ACHN (cell line): Measurements from ENCODE around the gene DAND5.

Experiments
- DNase-seq: peaks from one replicate; pipeline ENCODE4 v3.0.0-alpha.2; 2015
- in situ Hi-C: cut with HindIII; loops from 2 replicates; pipeline ENCODE4 v1.10.0; 2017; ENCODE audit warnings: low sequenced_read_pairs, low pct_ligation_motif_present, low pct_unique_long_range_greater_than_20kb

The DAND5 gene

GRCh38 chr19:13014921-13015280, 45.5 kb downstream of the DAND5 start:
- in situ Hi-C loops = no loop called here

GRCh38 chr19:13015361-13016223, 46.2 kb downstream of the DAND5 start:
- DNase-seq = no peak
- in situ Hi-C loops = no loop called here

More at GRCh38 chr19:13014921-13015280, 45.5 kb downstream of the DAND5 start:
- DNase-seq = no peak

DNA sequence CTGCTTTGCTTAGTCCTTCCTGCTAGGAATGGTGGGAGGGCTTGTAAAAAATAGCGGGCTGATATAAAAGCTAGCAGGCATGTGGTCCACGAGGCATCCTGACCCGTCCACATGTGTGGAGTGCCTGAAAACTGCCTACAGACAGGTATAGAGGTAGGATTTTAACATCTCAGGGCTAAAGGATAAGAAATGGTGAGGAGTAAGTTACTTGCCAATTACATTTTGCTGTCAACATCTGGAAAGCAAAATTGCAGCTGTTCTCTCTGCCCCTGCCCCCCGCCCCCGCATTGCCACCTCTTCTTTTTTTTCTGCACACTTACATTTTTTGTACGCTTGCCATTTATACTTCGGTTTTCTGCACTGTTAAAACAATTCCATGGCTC, 46.9 kb downstream of the DAND5 start:
- in situ Hi-C loops = no loop called here
- no peak for DNase-seq

DNA sequence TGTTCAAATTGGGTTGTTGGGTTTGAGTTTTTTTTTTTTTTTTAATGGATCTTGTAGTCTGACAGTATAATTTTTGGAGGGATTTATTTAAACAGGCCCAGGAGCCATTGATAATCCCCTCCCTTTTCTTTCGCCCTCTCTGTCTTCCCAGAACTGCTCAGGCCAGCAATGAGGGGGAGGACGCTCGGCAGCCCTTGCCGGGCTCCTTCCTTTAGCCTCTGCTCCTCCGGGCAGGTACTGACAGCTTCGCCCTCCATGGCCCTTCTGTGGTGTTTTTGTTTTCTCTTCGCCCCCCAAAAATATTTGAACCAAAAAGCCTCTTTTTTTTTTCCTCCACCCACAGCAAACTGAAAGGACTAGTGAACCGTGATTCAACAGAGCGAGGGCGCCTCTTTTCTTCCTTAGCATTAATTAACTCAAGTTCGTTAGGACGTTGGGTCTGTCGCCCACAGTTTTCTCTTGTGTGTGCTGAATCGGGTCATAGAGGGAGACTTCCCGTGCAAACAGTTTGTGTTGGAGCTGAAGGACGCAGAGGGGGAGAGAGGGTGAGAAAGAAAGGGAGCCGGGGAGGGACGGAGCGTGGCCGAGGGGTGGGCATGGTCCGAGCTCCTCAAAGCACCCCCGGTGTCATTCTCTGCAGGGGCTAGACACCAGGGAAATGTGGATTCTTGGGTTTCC, 47.4 kb downstream of the DAND5 start:
- in situ Hi-C loops = no loop called here
- DNase-seq = no peak

GRCh38 chr19:13017306-13018034, 48.1 kb downstream of the DAND5 start:
- in situ Hi-C loops = no loop called here
- DNase-seq = no peak

- in situ Hi-C loops = no loop called here
- no peak for DNase-seq
These were observed 48.9 kb downstream of the DAND5 start for GRCh38 chr19:13018035-13018914.

DNA sequence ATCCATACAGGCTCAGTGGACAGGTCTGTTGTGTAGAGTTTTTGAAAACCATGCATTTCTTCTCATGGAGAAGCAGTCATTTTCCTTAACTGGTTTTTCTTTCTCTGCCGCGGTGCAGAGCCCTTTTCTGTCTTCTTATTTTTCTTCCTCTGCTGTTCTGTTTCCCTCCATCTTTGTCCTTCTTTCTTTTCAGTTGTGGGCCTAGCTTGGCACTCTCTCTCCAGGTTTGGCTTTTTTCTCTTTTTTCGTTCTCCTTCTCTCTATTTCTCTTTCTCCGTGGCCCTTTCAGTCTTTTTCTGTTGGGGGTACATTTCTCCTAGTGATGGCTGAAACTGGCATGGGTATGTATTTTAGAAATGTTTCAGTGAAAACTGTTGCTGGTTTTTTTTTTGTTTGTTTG, 50.0 kb downstream of the DAND5 start:
- in situ Hi-C loops = no loop called here
- DNase-seq = no peak

DNA sequence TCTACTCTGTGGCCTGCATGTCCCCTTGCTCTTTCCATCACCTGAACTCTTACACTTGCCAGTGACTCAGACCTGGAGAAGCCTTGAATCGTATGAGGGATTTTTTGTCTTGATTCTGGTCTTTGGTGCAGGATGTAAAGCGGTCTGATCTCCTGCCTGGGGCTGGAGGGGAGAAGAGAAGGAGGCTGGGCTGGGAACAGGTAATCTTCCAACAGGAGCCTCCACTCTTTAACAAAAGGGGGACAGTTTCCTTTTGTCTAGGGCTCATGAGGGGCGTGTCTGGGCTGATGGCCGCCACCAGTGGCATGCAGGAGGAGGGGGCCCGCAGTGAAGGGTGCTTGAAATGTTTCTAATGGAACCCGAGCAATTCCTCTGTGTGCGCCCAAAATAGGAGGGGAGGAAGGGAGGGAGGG, 50.6 kb downstream of the DAND5 start:
- no peak for DNase-seq
- in situ Hi-C loops = no loop called here

DNA sequence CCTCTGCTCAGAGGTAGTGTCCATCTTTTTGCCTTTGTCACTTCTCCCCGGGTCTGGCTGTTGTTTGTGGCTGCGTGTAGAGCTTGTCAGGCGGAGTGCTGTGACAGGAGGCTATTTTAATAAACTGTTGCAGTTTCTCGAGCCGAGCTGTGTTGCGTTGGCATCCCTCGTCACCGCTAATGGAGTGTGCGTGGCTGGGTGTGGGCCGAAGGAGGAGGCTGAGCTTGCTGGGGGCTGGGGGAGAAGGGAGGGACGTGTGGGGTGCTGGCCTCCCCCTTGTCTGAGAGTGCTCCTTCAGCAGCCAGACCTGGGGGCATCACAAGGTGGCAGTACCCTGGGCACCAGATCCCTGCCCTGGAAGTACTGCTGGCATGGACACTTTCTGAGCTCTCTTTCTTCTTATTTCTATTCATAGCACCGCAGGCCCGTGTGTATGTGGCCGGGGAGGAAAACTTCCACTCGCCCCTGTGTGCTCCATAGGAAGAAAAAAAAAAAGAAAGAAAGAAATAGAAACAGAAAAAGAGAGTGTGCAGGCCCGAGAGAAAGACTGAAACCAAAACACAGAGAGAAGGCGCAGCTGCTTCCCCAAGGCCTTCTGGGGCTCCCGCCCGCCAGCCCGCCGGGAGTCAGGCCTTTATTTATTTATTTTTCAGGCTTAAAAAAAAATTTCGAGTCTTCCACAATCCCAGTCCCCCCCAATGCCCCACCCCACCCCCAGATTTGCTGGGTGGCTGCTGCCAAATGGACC, 52.9 kb downstream of the DAND5 start:
- no peak for DNase-seq
- in situ Hi-C loops = no loop called here

DNA sequence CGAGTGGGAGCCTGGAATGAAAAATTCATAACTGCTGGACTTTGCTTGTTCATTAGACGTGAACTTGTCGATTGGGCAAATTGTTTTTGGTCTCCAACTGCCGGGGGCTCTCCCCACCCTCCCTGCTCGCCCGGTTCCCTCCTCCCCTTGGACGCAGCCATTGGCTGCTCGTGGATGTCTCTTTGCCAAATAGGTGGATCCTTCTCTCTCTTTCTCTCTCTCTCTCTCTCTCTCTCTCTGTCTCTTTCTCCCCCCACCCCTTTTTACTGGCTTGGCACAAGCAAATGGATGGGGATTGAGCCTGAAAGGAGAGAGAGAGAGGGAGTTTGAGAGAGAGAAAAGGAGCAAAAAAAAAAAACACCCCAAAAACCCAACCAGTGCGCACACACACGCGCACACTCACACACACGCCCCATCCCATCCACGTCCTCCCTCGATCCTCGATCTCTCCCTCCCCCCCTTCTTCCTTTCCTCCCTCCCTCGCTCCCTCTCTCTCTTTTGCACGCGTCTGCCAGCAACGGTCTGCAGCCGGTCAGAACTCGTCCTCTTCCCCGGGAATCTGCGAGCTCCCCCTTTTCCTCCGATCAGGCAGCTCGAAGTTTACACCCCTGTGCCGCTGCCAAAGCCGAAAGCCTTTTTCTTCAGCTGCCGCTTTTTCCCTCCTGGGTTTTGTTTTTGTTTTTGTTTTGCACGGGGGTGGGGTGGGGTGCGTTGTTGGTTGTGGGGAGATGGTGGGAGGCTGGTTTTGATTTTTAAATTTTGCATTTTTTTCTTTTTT, 53.7 kb downstream of the DAND5 start:
- DNase-seq = peak; percentile 78
- in situ Hi-C loops = no loop called here

GRCh38 chr19:13023656-13024055, 54.3 kb downstream of the DAND5 start:
- no peak for DNase-seq
- in situ Hi-C loops = no loop called here
